NB4 (cell line): ENCODE data around the gene MYH1.

Source experiments
- DNase-seq: peaks from one replicate; pipeline ENCODE4 v3.0.0; 2010; ENCODE audit warnings: low read depth
- H3K4me3 ChIP-seq: one replicate; pipeline ENCODE4 v1.5.1; 2011; ENCODE audit warnings: mild to moderate bottlenecking, low read depth, low read length, moderate library complexity
- CTCF ChIP-seq: IDR thresholded peaks from one replicate; pipeline ENCODE4 v1.5.1; 2012; ENCODE audit warnings: low read depth, low read length
- MYC ChIP-seq: IDR thresholded peaks from 2 replicates; pipeline ENCODE4 v1.6.1; 2011; ENCODE audit warnings: low read depth, low read length
- POLR2A ChIP-seq: IDR thresholded peaks from 2 replicates; pipeline ENCODE4 v1.6.1; 2011; ENCODE audit warnings: mild to moderate bottlenecking; ENCODE audit not compliant: insufficient read length; ENCODE audit errors: extremely low read depth
- TF ChIP-seq, protein P1 (sequence below): IDR thresholded peaks from 2 replicates; pipeline ENCODE4 v1.6.1; 2011; ENCODE audit warnings: low read depth, low read length

The MYH1 gene

GRCh38 chr17:10523064-10523463, 4.7 kb upstream of the MYH1 start:
- H3K4me3 ChIP-seq, result no peak overlapping the region
- TF ChIP-seq, protein P1, sequence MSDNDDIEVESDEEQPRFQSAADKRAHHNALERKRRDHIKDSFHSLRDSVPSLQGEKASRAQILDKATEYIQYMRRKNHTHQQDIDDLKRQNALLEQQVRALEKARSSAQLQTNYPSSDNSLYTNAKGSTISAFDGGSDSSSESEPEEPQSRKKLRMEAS, result no peak
- TF ChIP-seq MYC, result no peak
- no peak for TF ChIP-seq POLR2A
- TF ChIP-seq CTCF, result no peak
- DNase-seq, result no peak

DNA sequence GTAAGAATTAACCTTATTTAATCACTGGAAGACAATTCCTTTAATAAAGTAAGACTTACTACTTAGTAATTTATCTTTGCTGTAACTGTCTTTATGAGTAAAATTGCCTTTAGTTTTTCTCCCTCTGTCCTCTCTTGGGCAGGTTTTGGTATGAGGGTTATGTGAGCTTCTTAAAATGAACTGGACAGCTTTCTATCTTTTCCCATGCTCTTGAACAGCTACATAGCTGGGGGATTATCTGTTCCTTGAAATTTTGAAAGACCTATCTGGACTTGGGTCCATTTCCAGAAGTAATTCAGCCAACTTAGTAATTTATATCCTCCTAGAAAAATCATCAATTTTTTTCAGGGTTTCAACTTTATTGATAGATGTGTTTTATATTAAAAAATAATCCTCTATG, 3.6 kb upstream of the MYH1 start:
- TF ChIP-seq MYC (no peak), POLR2A (no peak), CTCF (no peak)
- TF ChIP-seq, protein P1, result no peak
- DNase-seq, result no peak
- no peak overlapping the region for H3K4me3 ChIP-seq

DNA sequence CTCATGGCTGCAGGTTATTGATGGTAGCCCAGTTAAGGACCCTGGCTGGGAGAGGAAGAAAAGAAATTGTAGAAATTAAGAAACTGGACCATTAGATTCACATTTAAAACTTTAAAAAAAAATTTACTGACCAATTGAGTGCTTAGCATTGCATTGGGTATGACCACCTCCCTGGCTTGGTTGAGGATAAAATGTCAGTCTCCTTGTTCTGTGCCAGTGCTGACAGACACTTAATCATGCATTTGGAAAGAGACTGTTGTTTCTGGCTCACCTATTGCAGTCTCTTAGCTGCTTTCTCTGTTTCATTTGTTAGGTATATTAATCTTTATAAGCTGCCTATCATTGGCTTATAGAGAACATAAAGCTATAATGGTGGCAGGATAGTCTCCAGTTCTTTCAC, 1.7 kb downstream of the MYH1 start:
- no peak for DNase-seq
- TF ChIP-seq POLR2A, result no peak
- TF ChIP-seq MYC, result no peak
- TF ChIP-seq CTCF, result no peak
- TF ChIP-seq, protein P1, result no peak
- no peak overlapping the region for H3K4me3 ChIP-seq

- TF ChIP-seq CTCF (no peak), POLR2A (no peak), MYC (no peak)
- TF ChIP-seq, protein P1, result no peak
- H3K4me3 ChIP-seq, result no peak overlapping the region
- DNase-seq, result peak; percentile 1
Measured at GRCh38 chr17:10516065-10516464, 2.3 kb downstream of the MYH1 start.

DNA sequence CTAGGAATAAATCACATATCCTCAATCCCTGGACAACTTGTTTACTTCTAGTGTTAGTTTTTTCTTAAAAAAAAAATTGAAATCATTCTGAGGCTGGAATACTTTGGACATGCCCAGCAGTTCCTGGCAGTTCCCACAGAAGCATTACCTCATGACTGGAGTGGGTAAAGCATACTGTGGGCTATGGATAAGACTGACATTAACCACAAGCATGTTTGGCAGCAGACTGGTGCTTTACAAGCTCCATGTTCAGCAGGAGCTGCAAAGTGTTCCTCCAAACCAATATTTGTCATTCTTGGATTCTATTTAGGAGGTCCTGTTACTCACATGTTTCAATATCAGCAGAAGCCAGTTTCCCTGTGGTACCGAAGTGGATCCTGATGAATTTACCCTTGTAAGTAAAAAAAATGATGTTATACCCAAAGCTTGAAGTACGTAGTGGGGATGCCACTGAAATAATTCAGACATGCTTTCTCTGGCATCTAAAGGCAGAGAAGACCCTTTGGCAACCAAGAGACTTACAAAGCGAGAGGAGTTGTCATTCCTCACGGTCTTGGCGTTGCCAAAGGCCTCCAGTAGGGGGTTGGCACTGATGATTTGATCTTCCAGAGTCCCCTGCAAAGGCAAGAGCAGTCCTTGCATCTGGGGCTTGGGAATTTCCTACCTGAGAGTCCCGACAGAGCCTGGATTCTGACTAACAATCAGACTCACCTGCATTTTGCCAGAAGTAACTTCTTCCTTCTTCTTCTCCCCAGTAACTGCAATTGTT, 4.9 kb downstream of the MYH1 start:
- TF ChIP-seq POLR2A (no peak), MYC (no peak)
- TF ChIP-seq, protein P1, result no peak
- DNase-seq, result no peak
- no peak overlapping the region for H3K4me3 ChIP-seq

DNA sequence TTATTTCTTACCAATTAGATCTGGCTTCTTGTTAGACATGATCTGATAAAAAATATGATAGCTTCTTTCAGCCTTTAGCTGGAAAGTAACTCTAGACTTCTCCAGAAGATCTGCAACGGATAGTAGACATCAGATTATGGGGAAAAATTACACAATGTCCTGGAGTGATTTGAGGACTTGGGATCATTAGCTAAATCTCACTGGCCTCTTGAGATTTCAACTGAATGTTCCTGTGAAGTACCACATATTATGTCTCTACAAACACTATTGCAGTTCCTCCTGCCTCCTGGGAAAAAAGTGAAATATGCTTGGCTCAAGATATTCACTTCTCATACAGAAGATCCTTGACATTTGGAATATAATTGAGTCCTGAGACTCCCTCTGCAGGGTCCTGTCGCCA, 5.5 kb downstream of the MYH1 start:
- DNase-seq, result no peak
- no peak overlapping the region for H3K4me3 ChIP-seq
- TF ChIP-seq, protein P1, result no peak
- TF ChIP-seq MYC (no peak), CTCF (no peak), POLR2A (no peak)
